PC-9 (cell line): ENCODE measurements around the gene BCL2L1. TPM values are rescaled to one million over a fixed set of nuclear protein-coding genes. Genes with fewer than 3 reads are reported as not detected.

Source experiments
- BruUV-seq: library from RNA; stranded (reverse); fragments of 400-500 nt; replicated peaks from 2 replicates; lab custom pipeline; 2021; lab: Mats Ljungman, UMichigan
- CTCF ChIA-PET: fragments of 300-600 bp; sonication (Branson Sonifier 250); formaldehyde crosslinking; loops from one replicate; lab custom pipeline; 2022; ENCODE audit warnings: antibody characterized with exemption; lab: Charles Lee
- POLR2A ChIA-PET: fragments of 300-600 bp; sonication (Branson Sonifier 250); formaldehyde crosslinking; loops from one replicate; lab custom pipeline; 2022; ENCODE audit warnings: antibody characterized with exemption; ENCODE audit not compliant: unreplicated experiment; lab: Charles Lee
- DNase-seq, 2 experiments: peaks; one replicate each; pipeline versions ENCODE4 v3.0.0 to v3.0.0-alpha.2; 2015 to 2022; ENCODE audit warnings: mixed read lengths in 1 of 2
- H2AFZ ChIP-seq: fragments of 200-600 bp; sonication (generic); 2 replicates; pipeline ENCODE4 v1.8.1; 2017; ENCODE audit warnings: antibody characterized with exemption
- H3F3A ChIP-seq: fragments of 200-600 bp; sonication (generic); 2 replicates; pipeline ENCODE4 v1.8.1; 2017; ENCODE audit warnings: antibody characterized with exemption, mild to moderate bottlenecking, low read depth; ENCODE audit not compliant: insufficient read depth
- H3K27ac ChIP-seq: fragments of 200-600 bp; sonication (generic); 2 replicates; pipeline ENCODE4 v1.6.1; 2016; ENCODE audit warnings: mixed run types
- H3K27me3 ChIP-seq: fragments of 200-600 bp; sonication (generic); 2 replicates; pipeline ENCODE4 v1.6.1; 2016; ENCODE audit warnings: low read depth, mixed run types; ENCODE audit not compliant: insufficient read depth
- H3K36me3 ChIP-seq: fragments of 200-600 bp; sonication (generic); 2 replicates; pipeline ENCODE4 v1.6.1; 2016; ENCODE audit warnings: low read depth, mixed run types
- H3K4me1 ChIP-seq: fragments of 200-600 bp; sonication (generic); replicated peaks from 2 replicates; pipeline ENCODE4 v1.6.1; 2016; ENCODE audit warnings: mixed run types; ENCODE audit not compliant: insufficient read depth
- H3K4me2 ChIP-seq: fragments of 200-600 bp; sonication (generic); 2 replicates; pipeline ENCODE4 v1.6.1; 2017; ENCODE audit warnings: mixed run types
- H3K4me3 ChIP-seq: fragments of 200-600 bp; sonication (generic); 2 replicates; pipeline ENCODE4 v1.6.1; 2016; ENCODE audit warnings: mixed run types
- H3K79me2 ChIP-seq: fragments of 200-600 bp; sonication (generic); 2 replicates; pipeline ENCODE4 v1.6.1; 2017; ENCODE audit warnings: low read depth, mixed run types
- H3K9me2 ChIP-seq: fragments of 200-600 bp; sonication (generic); 2 replicates; pipeline ENCODE4 v1.8.1; 2017; ENCODE audit warnings: mild to moderate bottlenecking; ENCODE audit not compliant: insufficient read depth
- H3K9me3 ChIP-seq: fragments of 200-600 bp; sonication (generic); 2 replicates; pipeline ENCODE4 v1.8.1; 2016; ENCODE audit warnings: low read depth; ENCODE audit not compliant: insufficient read depth
- H4K20me1 ChIP-seq: fragments of 200-600 bp; sonication (generic); 2 replicates; pipeline ENCODE4 v1.8.1; 2017; ENCODE audit not compliant: insufficient read depth
- CTCF ChIP-seq: fragments of 200-600 bp; sonication (generic); conservative IDR thresholded peaks from 2 replicates; pipeline ENCODE4 v1.6.1; 2017; ENCODE audit warnings: mixed run types, antibody characterized with exemption, mild to moderate bottlenecking, moderate library complexity
- EZH2 ChIP-seq: fragments of 200-600 bp; sonication (generic); IDR thresholded peaks from 2 replicates; pipeline ENCODE4 v1.8.0; 2017; ENCODE audit warnings: antibody characterized with exemption, low read depth
- intact Hi-C: fragments of 100-400 bp; cut with micrococcal nuclease; formaldehyde crosslinking; loops from one replicate; pipeline ENCODE4 v1.10.0; 2022; ENCODE audit not compliant: unreplicated experiment
- total RNA-seq: library from RNA; stranded (reverse); gene quantifications from 2 replicates; pipeline ENCODE4 v1.2.3, GENCODE V29; 2021

The BCL2L1 gene
- total RNA-seq, 1 experiment from 2014 or later = 125 TPM

- Histone ChIP-seq H2AFZ (no peak overlapping the region), H3K36me3 (peaks cover 65% of the 10 kb centered on the region), H3K4me3 (no peak overlapping the region), H3K9me2 (no peaks in the 10 kb centered on the region), H3F3A (peaks cover 85% of the 10 kb centered on the region), H3K27ac (peak overlapping the region; percentile 95), H3K79me2 (peaks cover 95% of the 10 kb centered on the region), H4K20me1 (no peaks in the 10 kb centered on the region), H3K9me3 (no peaks in the 10 kb centered on the region), H3K4me2 (peak overlapping the region; percentile 53), H3K4me1 (peaks cover 90% of the 10 kb centered on the region), H3K27me3 (no peaks in the 10 kb centered on the region)
- ChIA-PET POLR2A (interaction anchor here (0.6 kb wide), 2 partner anchors 37 to 88 kb away, joined by 3 to 7 read pairs; no protein-coding TSS in a partner anchor), CTCF (interaction anchor here (0.6 to 1.9 kb wide), 5 partner anchors 18 to 150 kb away, joined by 3 to 11 read pairs (median 3); no protein-coding TSS in a partner anchor)
- BruUV-seq = no TSS peak
- no peak for TF ChIP-seq EZH2
- TF ChIP-seq CTCF = no peak
- intact Hi-C loops = no loop called here
- no peak for DNase-seq
Observed at GRCh38 chr20:31698243-31698802, 24.3 kb downstream of the BCL2L1 start.

DNA sequence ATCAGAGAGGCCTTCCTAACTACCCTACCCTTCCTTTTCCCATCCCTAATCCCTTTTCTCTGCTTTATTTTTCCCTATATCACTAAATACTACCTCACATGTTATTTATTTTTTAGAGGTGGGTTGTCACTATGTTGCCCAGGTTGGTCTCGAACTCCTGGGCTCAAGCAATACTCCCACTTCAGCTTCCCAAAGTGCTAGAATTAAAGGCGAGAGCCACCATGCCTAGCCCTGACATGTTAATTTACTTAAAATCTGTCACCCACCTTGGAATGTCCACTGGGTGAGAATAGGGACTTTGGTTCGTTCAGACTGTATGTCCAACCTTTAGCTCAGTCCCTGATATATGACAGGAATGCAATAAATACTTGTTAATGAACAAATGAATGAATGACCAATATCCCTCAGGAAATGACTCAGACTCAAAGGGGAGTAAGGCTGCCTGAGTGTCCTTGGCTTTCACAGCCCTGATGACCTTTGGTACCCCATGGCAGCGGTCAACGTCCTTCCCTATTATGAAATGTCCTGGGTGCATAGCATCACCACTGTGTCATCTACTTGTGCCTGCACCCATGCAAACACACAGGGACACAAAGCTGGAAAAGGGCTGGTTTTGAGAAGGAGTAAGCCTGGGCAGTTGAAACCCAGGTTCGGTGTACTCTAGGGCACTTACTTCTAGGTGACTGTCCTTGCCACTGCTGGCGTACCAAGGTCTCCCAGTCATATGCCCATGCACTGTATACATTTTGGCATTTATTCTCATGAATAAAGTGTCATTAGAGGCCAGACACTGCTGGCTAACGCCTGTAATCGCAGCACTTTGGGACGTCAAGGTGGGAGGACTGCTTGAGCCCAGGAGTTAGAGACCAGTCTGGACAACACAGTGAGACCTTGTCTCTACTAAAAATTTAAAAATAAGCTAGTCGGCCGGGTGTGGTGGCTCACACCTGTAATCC, 26.5 kb downstream of the BCL2L1 start:
- Histone ChIP-seq H3K9me2 (no peaks in the 10 kb centered on the region), H4K20me1 (no peaks in the 10 kb centered on the region), H3K27ac (peak overlapping the region; percentile 95), H3K4me2 (peak overlapping the region; percentile 66), H3K79me2 (peaks cover 93% of the 10 kb centered on the region), H3F3A (peaks cover 77% of the 10 kb centered on the region), H3K4me1 (peaks cover 87% of the 10 kb centered on the region), H3K27me3 (no peaks in the 10 kb centered on the region), H3K9me3 (no peaks in the 10 kb centered on the region), H2AFZ (no peak overlapping the region), H3K36me3 (peaks cover 51% of the 10 kb centered on the region), H3K4me3 (peak overlapping the region; percentile 5; the same call in 1 of the 2 replicates)
- intact Hi-C loops = loop anchor here (1.0 kb wide), 1 partner anchor 23 kb away; no protein-coding TSS in a partner anchor
- ChIA-PET CTCF (interaction anchor here (0.6 to 2.6 kb wide), 6 partner anchors 9 to 749 kb away, joined by 3 to 14 read pairs (median 8); partner anchors contain the start of gene BCL2L1), POLR2A (interaction anchor here (0.6 to 1.8 kb wide), 7 partner anchors 8 to 94 kb away, joined by 3 to 15 read pairs (median 9); partner anchors contain the start of gene BCL2L1)
- peak; percentile 85 to 99 for DNase-seq
- TF ChIP-seq CTCF = no peak
- TF ChIP-seq EZH2 = no peak
- TSS peak; percentile 84 for BruUV-seq
